A673 (cell line): Measurements from ENCODE around the gene PODXL.

Source experiments
- EZH2 ChIP-seq: fragments of 200-600 bp; sonication (generic); IDR thresholded peaks from 2 replicates; pipeline ENCODE4 v1.6.1; 2017; ENCODE audit warnings: borderline replicate concordance, low read depth, mild to moderate bottlenecking, mixed read lengths, antibody characterized with exemption, low read length; ENCODE audit not compliant: poor library complexity, severe bottlenecking
- TF ChIP-seq, protein P1 (sequence below): fragments of 300-800, 200-600 bp; sonication (generic); conservative IDR thresholded peaks from 2 replicates; pipeline ENCODE4 v1.5.1; 2017; ENCODE audit warnings: low read depth, mild to moderate bottlenecking, antibody characterized with exemption, low read length, moderate library complexity, mixed read lengths

GRCh38 chr7:131494182-131494581, 62.2 kb downstream of the PODXL start:
- TF ChIP-seq, protein P1, sequence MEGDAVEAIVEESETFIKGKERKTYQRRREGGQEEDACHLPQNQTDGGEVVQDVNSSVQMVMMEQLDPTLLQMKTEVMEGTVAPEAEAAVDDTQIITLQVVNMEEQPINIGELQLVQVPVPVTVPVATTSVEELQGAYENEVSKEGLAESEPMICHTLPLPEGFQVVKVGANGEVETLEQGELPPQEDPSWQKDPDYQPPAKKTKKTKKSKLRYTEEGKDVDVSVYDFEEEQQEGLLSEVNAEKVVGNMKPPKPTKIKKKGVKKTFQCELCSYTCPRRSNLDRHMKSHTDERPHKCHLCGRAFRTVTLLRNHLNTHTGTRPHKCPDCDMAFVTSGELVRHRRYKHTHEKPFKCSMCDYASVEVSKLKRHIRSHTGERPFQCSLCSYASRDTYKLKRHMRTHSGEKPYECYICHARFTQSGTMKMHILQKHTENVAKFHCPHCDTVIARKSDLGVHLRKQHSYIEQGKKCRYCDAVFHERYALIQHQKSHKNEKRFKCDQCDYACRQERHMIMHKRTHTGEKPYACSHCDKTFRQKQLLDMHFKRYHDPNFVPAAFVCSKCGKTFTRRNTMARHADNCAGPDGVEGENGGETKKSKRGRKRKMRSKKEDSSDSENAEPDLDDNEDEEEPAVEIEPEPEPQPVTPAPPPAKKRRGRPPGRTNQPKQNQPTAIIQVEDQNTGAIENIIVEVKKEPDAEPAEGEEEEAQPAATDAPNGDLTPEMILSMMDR, result no peak
- TF ChIP-seq EZH2, result no peak
